Subcutaneous adipose tissue (tissue), 4 donors: ENCODE results near the gene DNM3. TPM values are rescaled to one million over a fixed set of nuclear protein-coding genes. Genes with fewer than 3 reads are reported as not detected.

ENCODE experiments used
- CTCF ChIP-seq: fragments of 450-650 bp; IDR thresholded peaks from one replicate; pipeline ENCODE4 v1.5.1; 2016; ENCODE audit warnings: low read depth, mild to moderate bottlenecking, control low read depth, antibody characterized with exemption, moderate library complexity
- total RNA-seq, 4 donors: library from RNA; depleted of rRNA; stranded (reverse); fragments of >200 nt; gene quantifications; one replicate each; pipeline ENCODE4 v1.1.0, GENCODE V29; 2016

The DNM3 gene
- total RNA-seq, 4 donors from 2014 or later = 4.1 to 8.8 (median 7.6) TPM

GRCh38 chr1:172394811-172395210 lies 553.5 kb downstream of the DNM3 start:
- TF ChIP-seq CTCF = no peak

GRCh38 chr1:172395576-172395975 lies 554.3 kb downstream of the DNM3 start:
- TF ChIP-seq CTCF = no peak

- TF ChIP-seq CTCF = no peak
Observed at GRCh38 chr1:172397221-172397620, 555.9 kb downstream of the DNM3 start.

- no peak for TF ChIP-seq CTCF
Observed at GRCh38 chr1:172397633-172398032, 556.3 kb downstream of the DNM3 start.

- no peak for TF ChIP-seq CTCF
Observed at GRCh38 chr1:172398193-172398592, 556.9 kb downstream of the DNM3 start.

GRCh38 chr1:172398970-172399755 lies 557.9 kb downstream of the DNM3 start:
- TF ChIP-seq CTCF = no peak

- TF ChIP-seq CTCF = no peak
Observed at GRCh38 chr1:172399756-172400721, 558.7 kb downstream of the DNM3 start.
